SU-DHL-6 (cell line): ENCODE measurements around the gene CFAP58.

ENCODE experiments used
- EZH2phosphoT487 ChIP-seq: fragments of 200-600 bp; sonication (generic), shearing (Covaris generic); conservative IDR thresholded peaks from 2 replicates; pipeline ENCODE4 v1.6.1; 2018; ENCODE audit warnings: mild to moderate bottlenecking, antibody characterized with exemption, low read length, moderate library complexity, mixed read lengths
- TF ChIP-seq, protein P1 (sequence below): fragments of 200-600 bp; sonication (generic); IDR thresholded peaks from one replicate; pipeline ENCODE4 v1.5.1; 2017; ENCODE audit warnings: antibody characterized with exemption, mild to moderate bottlenecking, low read length, moderate library complexity; ENCODE audit not compliant: insufficient read depth, poor library complexity, severe bottlenecking

DNA sequence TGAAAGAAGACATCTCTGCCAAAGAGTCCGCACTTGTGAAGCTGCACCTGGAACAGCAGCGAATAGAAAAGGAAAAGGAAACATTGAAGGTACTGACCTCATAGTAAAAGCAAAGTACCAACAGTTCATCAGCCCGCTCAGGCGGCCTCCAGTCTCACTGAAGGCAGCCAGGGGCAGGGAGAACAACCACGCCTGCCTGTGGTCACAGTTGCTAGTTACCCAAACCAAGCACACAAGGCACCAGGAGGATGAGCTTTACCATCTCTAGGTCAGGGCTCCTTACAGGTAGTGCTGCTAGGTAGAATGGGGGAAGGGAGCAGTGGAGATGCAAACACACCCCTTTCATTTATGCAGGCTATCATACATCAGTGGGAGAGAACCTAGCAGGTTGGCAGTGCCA lies 39.8 kb downstream of the CFAP58 start:
- TF ChIP-seq EZH2phosphoT487: no peak
- TF ChIP-seq, protein P1, sequence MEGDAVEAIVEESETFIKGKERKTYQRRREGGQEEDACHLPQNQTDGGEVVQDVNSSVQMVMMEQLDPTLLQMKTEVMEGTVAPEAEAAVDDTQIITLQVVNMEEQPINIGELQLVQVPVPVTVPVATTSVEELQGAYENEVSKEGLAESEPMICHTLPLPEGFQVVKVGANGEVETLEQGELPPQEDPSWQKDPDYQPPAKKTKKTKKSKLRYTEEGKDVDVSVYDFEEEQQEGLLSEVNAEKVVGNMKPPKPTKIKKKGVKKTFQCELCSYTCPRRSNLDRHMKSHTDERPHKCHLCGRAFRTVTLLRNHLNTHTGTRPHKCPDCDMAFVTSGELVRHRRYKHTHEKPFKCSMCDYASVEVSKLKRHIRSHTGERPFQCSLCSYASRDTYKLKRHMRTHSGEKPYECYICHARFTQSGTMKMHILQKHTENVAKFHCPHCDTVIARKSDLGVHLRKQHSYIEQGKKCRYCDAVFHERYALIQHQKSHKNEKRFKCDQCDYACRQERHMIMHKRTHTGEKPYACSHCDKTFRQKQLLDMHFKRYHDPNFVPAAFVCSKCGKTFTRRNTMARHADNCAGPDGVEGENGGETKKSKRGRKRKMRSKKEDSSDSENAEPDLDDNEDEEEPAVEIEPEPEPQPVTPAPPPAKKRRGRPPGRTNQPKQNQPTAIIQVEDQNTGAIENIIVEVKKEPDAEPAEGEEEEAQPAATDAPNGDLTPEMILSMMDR: no peak
